Activated CD4-positive, alpha-beta T cell treated with anti-CD3 and anti-CD28 coated beads, Interleukin-2, amount 50 U/mL, for 4 hours (primary cell): ENCODE measurements around the gene MYO5B.
"Not testable (repeated sequence)": the region's sequence is repeated elsewhere in the genome, so short reads cannot be mapped to it uniquely, and the experiment has no call there.

Source experiments
- DNase-seq, 2 experiments: peaks; one replicate each; pipeline ENCODE4 v3.0.0-alpha.2; 2020

MYO5B gene

DNA sequence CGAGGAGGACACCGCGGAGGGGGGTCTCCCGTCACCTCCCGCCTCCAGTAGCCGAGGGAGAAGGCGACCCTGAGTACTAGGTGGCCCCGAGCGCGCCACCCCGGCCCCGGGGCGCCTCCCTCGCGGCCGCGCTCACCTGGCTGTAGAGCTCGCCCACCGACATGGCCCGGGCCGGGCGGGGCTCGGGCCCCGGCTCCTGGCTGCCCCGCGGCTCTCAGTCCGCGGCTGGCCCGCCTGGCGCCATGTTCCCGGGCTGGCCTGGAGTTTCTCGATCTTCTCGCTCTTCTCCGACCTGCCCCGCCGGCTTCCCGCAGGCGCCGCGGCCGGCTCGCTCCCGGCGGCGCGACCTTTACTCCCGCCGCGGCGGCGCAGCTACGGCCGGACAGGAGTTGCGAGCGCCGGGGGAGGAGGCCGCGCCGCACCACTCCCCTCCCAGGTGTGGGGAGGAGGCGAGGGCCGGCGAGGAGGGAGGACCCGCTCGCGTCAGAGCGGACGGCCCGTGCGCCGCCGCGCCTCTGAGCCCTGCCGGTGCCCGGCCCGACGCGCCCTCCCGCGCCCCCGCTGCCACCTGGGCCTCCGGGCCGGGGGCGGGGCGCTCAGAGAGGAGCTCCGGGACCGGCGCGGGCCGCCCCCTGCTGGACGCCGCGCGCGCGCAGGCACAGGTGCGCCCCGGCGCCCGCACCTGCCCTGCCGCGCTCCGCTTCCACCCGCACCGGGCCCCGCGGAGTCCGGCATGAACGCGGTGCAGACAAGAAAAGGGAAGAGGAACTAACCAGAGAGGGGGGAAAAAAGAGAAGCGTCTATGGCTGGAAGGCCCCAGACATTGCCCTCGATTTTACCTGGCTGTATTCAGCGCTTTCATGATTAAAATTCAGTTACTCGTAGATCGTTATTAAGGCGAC, at the start of gene MYO5B:
TSS of gene MYO5B (minus strand) at position 517 of the 902 bp plus-strand sequence. CDS start at position 163, 354 bp downstream.
- DNase-seq, result peak; percentile 38 to 39

DNA sequence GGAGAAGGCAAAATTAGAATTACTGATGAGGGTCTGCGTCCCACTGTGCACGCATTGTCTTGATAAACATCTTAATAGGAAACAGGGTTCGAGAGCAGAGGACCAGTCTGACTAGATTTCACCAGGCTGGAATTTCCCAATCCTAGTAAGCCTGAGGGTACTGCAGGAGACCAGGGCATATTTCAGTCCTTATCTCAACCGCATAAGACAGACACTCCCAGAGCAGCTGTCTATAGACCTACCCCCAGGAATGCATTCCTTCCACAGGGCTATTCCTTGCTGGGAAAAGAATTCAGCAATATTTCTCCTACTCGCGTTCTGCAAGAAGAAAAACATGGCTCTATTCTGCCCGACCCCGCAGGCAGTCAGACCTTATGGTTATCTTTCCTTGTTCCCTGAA, 46.8 kb upstream of the MYO5B start:
- DNase-seq, result not testable (repeated sequence)

DNA sequence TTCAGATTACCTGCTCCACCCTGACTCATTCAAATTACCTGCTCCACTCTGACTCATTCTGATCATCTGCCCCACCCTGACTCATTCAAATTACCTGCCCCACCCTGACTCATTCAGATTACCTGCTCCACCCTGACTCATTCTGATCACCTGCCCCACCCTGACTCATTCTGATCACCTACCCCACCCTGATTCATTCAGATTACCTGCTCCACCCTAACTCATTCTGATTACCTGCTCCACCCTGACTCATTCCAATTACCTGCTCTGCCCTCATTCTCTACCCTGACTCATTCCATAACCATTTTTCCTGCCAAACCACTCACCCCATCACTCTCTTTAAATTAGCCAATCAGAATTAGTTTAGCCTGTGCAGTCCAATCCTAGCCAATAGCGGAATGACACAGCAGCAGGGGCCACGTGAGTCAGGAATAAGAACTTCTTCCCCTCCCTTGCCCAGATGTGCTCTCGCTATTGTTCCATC, 45.2 kb upstream of the MYO5B start:
- DNase-seq, result no peak

DNA sequence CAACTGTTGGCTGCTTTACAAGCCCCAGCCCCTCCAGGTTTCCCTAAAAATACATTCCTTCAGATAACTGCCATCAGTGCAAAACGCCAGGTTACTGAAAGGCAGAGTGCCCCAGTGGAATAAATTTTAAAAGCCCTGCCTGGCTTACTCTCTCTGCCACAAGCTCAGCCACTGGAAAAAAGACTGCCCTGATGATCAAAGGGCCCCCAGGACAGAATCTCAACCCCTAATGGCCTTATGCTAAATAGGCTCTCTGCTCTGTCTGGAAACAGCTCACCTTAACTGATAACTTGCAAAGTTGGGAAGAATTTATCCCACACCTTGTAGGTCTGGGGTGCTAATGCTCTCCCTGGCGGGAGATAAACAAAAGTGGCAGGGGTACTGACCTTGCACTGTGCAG, 37.5 kb upstream of the MYO5B start:
- no peak for DNase-seq

DNA sequence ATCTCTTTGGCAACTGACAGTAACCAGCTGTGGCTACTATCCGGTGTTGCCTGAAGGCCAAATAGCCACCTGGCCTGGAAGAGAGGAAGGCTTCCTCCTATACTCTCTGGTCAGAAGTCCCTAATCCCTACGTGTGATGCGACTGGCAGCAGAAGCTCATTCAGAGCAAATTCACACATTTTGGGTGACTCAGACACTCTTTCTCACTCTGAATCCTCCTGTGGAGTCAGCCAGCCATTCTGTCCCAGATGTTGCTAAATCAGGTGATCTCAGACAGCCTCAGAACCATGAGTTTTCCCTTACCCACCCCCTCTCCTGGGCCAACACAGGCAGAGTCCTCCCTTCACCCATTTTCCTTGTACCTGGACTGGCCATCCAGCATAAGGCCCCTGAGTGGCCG, 36.7 kb upstream of the MYO5B start:
- no peak for DNase-seq

DNA sequence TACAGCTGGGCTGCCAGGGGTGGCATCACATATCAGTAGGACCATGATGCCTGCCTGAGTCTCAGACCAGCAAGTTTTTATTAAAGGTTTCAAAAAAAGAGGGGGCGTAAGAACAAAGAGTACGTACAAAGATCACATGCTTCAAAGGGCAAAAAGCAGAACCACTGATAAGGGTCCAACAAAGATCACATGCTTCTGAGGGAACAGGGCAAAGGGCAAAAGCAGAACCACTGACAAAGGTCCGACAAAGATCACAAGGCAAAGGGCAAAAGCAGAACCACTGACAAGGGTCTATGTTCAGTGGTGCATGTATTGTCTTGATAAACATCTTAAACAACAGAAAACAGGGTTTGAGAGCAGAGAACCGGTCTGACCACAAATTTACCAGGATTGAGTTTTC, 25.3 kb upstream of the MYO5B start:
- not testable (repeated sequence) for DNase-seq

DNA sequence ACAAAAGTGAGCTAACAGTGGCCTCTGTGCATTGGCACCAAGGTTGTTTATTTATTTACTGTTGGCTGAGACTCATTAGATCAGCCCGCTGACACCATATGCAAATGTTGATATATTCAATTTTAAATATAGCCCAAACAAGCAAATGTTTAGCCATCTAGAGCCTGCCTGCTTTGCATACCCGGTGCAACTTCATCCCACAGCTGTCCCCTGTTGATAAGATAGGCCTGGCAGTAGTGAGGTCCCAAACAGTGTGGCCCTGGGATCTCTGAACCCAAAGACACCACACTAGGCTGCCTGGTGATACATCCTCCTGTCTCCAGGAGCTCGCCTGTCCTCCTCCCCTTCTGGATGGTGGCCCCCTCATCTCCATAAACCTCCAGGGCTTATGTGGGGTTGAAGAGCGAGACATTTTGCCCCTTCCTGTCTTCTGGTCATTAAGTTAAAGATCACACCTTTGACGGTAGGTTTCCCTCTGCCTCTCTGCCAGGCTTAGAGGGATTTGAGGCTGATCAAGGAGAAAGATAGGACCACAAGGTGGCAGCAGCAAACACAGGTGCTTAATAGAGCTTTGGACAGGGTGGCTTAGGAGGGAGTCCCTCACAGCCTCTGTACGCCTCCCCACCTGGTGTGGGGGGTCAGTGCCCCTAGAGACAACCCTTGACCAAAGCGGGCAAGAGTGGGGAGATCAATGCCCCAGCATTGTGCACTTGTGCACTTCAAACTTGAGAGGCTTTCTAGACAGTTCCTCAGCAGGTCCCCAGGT, 23.7 kb upstream of the MYO5B start:
- peak in 1 of 2 experiments; percentile 14 for DNase-seq

DNA sequence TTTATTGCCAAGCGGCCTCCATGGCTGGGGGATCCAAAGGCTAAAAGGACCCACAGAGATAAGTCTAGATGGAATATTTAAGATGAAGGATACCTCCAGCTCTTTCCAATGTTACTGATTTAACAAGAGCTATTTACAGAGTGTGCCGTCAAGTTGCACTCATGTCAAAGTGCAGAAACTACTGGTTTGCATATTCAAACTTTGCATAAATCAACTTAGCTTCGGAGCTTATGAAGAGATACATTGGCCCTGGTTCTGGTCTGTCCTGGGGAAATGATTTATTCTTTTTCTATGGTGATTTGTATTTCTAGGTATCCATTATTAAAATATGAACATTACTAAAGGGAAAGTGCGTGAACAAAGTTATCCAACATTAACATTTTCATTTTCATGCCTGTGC, 14.4 kb upstream of the MYO5B start:
- DNase-seq, result no peak

DNA sequence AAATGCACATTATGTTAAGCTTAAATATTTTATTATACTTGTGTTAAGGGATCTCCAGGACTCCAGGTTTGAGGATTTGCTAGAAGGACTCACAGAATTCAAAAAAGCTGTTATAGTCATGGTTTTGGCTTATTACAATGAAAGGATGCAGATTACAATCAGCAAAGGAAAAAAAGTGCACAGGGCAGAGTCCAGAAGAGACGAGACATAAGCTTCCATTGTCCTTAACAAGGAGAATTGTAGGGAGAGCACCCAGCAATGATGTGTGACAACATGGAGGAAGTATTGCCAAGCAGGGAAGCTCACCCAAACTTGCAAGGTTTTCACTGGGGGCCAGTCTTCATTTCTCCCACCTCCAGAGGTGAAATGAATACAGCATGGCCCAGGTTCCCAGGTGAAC, 12.8 kb upstream of the MYO5B start:
- no peak for DNase-seq

DNA sequence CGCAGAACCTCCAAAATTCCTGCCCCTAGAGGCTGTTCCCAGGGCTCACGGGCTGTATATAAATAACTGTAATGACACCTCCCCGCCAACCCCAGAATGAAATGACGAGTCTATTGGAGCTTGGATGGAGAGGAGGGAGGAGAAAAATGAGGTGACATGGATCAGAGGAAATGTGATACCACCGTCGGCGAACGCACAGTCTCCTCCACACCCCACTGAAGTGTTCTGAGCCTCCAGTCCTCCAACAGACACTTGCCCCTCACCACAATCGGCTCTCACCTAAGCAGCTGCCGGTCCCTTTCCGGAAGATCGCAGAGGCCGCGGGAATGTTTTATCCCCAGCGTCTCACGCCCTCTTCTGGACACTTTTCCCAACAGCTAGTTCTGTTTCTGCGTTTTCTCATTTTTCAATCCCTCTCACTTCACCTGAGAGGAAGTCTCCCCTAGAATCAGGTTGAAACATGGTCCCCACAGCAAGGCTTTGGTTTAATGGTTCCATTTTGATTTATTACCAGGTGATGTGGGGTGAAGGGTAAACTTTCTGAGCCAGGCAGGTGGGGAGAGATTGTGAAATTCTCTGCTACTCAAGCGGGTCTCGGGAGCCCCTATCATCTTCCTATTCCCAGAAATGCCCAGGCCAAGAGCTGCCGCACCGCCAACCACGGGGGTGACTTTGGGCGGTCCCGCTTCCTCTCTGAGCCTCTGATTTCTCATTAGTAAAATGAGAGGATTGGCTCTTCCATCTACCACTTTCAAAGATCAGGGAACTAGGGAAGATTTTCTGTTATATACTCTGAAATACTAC, 9.1 kb upstream of the MYO5B start:
- DNase-seq, result no peak

DNA sequence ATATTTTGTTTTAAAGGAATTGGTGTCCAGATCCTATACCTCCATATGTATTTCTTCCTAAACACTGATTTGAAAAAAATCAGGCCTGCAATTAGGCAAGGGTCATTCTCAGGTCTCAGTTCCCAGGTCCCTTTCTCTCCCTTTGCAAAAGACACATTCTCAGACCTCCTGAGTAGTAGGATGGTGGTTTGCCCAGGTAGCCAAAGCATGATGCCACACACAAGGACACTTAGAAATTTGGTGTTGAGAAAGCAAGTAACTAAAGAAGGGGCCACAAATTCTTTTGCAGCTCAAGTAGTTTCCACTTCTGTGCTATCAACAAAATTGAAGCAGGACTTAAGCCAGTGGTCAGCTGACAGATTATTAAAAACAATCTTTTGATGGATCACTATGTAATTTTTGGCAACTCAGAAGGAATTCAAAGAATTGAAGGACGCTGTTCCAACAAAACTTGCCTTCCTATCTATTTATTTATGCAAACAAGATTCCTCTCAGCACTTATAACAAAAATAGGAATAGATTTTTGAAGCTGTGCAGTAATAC, 6.6 kb upstream of the MYO5B start:
- no peak for DNase-seq

DNA sequence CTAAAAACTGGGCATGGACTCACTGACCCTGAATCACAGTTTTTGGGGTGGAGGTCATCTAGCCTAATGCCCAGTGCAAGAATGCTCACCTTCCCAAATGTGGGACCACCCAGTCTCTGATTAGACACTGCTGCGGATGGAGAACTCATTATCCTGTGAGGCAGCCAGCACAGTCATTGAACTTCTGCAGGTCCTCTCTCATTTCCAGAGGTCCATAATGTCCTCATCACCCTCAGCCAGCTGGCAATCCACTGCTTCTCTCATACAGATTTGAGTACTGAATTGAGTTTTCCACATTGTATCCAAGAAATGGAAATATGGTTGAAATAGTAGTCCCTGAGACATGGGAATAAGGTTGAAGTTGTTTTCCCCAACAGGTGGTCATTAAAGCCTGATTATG, 5.0 kb upstream of the MYO5B start:
- no peak for DNase-seq

DNA sequence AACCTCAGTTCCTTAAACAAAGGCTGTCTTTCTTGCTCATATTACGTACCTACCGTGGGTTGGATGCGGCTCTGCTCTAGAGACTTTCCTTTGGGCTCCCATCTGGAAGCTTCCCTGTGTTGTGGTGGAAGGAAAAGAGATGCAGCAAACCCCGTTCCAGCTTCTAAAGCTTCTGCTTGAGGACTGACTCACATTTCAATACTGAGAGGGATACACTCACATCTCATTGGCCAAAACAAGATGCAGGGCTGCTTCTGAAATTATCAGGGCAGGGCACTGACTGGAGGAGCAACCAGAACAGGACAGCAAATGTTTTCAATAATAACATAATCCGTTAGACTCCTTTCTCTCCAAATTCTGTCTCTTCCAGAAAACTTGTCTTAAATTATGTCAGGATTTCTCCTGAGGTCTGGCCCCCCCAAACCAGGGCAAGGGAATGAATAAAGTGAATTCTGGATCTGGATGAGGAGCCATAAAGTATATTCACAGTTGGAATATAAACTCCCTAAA, 4.5 kb upstream of the MYO5B start:
- DNase-seq, result no peak

DNA sequence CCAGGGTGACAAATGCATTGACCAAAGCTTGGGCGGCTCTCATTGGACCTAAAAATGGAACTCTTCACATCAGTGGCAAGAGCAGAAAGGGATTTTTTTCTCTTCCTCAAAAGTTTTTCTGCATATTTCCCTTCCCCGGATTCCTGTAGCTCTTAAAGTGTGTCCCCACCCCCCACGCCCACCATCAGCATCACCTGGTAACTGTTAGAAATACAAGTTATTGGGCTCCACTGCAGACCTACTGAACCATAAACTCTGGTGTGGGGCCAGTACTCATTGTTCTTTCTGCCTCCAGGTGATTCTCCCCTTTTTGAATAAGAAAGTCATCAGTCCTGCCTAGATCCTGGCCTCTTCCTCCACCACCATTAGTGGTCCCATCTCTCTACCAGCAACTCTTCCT, 1.3 kb upstream of the MYO5B start:
- DNase-seq, result no peak

DNA sequence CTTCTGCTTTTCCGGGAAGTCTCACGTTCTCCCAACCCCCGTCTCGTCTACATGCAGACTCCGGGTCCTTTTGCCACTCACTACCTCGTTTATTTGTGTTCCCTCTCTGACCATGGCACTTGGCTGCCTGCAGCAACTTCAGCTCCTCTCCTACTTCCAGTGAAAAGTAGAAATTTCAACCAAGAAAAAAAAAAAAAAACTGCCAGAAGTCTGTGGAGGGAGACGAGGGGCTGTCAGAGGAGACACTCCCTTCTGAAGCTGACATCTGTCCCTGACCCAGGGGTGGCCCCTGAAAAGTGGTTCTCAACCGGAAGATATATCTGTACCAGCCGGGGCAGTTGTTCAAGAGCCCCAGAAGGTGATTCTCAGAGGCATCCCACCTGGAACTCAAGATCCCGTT, 742 bp upstream of the MYO5B start:
- no peak for DNase-seq

DNA sequence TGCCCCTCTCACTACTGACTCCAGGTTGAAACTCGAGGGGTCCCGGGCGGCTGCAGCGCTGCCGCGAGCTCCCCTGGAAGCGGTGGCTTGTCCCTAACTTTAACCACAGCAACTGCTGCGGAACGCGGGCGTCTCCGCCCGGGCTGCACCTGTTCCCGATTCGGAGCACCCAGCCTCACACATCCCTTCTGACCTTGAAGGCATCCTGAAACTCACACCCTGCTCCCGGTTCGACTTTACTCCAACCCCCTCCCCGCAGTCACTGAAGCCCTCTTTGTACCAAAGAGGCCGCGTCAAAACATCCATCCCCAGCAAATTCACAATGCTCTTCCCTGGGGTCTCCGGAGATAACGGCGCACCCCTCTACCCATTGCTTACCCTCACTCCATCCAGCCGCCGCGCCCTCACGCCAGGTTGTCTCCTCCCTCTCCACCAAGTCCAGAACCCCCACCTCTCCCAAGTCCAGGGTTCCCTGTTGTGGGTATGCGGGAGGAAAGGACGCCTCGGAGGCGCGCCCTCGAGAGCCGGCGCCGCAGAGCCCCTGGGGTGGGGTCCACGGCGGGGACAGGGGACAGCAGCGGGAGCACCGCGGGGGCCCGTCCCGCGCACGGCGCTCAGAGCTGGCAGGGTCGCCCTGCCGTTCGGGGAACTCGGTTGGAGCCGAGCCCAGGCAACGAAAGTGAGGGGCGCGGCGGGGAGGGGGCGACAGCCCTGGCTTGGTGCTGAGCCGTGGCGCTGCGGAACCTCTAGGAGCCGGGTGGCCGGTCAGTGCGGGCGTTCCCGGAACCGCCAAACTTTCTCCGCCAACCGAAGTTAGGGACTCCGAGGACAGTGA, 934 bp downstream of the MYO5B start:
- no peak for DNase-seq

DNA sequence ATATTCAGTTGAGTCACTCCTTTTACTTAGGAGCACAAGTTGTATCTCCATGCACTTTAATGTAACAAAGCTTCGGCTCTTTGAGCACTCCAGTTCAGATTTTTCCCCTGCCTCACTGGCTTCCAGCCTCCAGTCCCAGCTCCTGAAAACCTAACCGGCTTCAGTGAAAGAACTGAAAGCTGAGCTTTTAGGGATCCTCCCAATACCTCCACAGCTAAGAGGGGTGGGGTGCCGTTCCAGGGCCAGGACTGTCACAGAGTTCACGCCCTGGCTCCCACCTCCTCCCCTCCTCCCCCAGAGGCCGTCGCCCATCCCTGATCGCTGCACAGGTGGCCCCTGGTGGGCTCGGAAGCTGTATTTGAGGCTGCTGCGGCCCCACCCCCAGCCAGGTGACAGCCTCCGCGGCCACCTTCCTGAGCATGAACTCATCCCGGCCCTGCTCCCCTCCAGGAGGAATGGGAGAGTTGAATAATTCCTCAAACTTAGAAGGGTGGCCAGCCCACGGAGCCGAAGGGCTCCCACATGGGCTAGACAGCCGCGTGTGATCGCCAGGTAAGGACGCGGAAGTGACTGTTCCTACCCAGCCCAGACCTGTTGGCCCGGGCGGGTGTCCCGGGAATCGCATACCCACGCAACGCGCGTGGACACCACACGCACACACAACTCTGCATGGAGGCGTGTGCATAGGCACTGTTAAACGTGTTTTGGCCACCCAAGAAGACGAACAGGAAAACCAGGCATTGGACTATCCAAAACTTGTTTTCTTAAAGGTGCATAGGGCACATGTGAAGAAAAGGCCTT, 1.8 kb downstream of the MYO5B start:
- no peak for DNase-seq

DNA sequence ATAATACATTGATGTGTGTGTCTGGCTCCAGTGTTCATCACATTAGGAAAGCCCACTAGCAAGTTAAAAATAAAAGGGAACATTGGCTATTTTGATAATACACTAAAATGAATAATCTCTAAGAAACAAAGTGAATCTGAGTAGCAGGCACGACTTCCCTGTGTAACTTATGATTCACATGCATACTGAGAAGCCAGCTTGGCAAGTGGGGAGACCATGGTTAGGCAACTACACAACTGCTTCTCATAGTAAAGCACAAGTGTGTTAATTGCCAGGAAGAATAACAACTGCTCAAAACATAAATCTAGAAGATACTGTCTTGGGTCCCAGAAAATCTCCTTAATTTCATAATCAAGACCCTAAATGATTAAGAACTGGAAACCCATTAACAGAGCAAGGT, 4.0 kb downstream of the MYO5B start:
- no peak for DNase-seq

DNA sequence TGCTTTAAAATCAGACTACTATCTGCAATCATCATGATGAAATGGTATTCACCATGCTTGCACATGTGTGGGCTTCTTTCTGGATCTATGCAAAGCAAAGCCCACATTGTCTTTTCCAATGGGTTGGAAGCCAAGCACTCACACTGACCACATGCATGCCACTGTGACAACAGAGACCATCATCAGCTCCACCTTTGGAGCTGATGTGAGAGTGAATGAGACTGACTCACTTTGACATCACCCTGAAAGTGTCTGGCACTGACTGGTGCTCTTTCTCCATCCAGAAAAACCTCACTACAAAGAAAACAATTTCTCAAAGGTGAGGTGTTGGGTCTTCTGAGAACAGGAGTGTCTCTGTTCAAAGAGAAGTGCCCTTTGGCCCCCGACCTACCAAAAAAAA, 4.7 kb downstream of the MYO5B start:
- no peak for DNase-seq

DNA sequence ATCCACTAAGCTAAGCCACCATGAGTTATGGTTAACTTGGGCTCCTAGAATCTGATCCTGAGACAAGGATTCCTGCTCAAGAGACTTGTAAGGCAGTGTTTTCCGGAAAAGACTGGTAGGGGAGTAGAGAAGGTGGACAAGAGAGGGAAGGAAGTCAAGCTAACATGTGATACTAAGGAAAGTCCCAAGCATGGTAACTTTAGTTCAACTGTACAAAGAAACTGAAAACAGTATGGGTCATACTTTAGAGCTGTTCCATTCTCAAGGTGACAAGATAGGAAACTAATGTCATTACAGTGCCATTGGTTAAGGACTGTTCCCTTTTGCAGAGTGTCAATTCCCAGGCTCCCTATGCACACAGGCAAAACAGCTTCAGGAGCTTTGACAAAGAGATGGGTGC, 5.8 kb downstream of the MYO5B start:
- no peak for DNase-seq

DNA sequence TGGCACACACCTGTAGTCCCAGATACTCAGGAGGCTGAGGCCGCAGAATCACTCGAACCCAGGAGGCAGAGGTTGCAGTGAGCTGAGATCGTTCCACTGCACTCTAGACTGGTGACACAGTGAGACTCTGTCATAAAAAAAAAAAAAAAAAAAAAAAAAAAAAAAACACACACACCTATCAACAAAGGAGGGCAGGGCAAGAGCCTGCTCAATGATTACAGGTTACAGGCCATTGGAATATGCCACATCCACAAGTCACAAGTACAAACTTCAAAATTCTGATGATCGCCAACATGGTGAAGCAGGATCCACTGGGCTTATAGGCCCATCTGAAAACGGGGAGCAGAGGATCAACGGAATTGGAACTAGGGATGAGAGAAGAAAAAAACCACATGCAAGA, 6.3 kb downstream of the MYO5B start:
- DNase-seq, result no peak
